Measurements from ENCODE around the gene SLC12A9.
"Not testable (repeated sequence)": the region's sequence is repeated elsewhere in the genome, so short reads cannot be mapped to it uniquely, and the experiment has no call there.

DNA sequence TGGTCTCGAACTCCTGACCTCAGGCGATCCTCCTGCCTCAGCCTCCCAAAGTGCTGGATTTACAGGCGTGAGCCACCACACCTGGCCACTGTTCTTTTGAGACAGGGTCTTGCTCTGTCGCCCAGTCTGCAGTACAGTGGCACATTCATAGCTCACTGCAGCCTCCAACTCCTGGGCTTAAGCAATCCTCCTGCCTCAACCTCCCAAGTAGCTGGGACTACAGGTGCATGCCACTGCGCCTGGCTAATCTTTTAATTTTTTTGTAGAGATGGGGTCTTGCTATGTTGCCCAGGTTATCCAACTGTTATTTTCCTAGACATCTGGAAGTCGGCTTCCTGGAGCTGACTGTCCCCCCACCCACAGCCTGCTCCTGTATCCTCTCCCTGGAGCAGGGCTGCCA is 45.6 kb upstream of the SLC12A9 start:
- not testable (repeated sequence) for TF ChIP-seq POLR2A, POLR2AphosphoS5 (IDR thresholded peaks at IDR 0.05)
- TF ChIP-seq, protein P1, sequence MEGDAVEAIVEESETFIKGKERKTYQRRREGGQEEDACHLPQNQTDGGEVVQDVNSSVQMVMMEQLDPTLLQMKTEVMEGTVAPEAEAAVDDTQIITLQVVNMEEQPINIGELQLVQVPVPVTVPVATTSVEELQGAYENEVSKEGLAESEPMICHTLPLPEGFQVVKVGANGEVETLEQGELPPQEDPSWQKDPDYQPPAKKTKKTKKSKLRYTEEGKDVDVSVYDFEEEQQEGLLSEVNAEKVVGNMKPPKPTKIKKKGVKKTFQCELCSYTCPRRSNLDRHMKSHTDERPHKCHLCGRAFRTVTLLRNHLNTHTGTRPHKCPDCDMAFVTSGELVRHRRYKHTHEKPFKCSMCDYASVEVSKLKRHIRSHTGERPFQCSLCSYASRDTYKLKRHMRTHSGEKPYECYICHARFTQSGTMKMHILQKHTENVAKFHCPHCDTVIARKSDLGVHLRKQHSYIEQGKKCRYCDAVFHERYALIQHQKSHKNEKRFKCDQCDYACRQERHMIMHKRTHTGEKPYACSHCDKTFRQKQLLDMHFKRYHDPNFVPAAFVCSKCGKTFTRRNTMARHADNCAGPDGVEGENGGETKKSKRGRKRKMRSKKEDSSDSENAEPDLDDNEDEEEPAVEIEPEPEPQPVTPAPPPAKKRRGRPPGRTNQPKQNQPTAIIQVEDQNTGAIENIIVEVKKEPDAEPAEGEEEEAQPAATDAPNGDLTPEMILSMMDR (IDR thresholded peaks at IDR 0.05): not testable (repeated sequence)
